NCI-H187 (cell line): ENCODE measurements around the gene LYPD6B.

ENCODE experiments used
- DNase-seq, 2 experiments: peaks; one replicate each; lab custom pipeline; 2025; lab: John Stamatoyannopoulos, UW

The LYPD6B gene

DNA sequence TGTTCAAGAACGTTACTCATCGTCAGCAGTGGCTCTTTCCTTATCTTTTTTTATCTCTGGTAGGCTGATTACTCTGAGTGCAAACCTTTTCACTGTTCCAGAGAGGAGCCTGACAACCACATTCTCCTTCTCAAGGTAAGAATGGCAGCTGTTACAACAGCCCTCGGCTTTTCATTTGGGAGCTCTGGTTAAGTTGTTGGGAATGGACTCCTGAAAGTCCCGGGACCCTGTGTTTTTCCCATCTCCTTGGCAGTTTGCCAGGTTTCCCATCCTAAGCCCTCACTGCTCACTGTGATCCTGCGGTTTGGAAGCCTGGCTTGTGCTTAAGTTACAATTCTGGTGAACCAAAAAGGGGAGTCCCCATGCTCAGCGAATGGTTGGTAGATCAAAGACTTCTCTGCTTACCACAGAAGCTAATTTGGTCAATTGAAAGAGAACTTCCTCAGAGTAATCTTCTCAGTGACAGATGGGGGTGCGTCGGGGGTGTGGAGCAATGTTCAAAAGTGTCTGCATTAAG is 122.3 kb downstream of the LYPD6B start:
- no peak for DNase-seq

DNA sequence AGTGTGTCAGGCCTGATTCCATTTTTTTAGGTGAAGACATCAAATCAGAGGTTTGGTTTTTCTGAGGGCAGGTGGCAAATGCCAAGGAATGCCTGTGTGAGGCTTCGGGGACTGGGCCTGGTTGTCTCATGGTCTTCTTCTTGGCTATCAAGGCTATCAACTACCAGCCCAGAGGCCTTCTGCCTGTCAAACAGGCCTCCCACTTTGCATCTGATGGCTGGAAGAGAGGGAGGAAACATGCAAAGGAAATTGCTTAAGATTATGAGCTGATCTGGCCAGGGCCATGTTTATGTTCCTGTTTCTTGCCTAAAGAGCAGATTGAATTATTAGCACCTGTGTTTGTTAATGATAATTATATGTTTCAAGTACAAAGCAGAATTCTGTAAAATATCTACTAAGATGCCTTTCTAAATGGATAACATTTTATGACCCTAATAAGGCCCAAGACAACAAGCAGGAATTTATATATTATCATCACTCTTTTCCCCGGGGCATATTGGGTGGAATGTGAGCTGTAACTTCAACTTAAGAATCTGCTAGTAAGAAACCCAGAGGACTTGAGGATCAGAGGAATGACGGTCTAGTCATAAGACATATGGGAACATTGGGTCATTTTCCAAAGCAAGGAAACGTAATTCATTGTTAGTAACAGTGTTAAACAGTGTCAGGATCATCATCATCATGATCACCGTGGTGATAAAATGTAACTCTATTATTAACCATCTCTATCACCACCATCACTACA is 123.2 kb downstream of the LYPD6B start:
- DNase-seq = no peak

DNA sequence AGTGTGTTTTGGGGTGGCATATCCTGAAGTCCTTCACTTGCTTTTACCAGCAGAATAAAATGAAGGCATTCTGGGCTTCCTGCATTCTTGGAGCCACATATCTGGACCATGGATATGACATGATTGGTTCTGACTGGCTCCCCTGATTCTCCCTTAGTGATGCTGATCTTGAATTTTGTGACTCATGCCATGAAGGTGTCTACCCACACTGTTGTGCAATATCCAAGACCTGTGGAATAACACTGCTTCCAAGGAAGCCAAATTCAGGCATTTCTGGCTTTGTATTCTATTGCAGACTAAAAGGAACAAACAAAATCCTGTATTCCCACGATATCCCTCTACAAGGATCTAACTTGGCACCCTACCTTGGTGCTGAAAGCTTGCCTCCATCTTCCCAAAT is 125.8 kb downstream of the LYPD6B start:
- no peak for DNase-seq

DNA sequence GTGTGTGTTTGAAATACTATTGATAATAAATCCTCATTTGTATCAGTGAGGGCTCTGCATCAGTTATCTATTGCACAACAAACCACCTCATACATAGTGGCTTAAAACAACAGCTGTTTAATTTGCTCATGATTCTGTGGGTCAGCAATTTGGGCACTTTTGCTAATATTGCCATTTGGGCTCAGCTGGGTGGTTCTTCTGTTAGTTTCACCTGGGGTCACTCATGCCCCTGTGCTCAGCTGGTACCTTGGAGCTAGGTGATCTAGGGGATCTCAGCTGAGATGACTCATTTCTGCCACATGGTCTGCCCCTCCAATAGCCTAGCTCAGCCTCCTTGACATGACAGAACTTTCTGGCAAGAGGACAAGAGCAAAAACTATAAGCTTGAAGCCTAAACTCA is 126.3 kb downstream of the LYPD6B start:
- DNase-seq = no peak

DNA sequence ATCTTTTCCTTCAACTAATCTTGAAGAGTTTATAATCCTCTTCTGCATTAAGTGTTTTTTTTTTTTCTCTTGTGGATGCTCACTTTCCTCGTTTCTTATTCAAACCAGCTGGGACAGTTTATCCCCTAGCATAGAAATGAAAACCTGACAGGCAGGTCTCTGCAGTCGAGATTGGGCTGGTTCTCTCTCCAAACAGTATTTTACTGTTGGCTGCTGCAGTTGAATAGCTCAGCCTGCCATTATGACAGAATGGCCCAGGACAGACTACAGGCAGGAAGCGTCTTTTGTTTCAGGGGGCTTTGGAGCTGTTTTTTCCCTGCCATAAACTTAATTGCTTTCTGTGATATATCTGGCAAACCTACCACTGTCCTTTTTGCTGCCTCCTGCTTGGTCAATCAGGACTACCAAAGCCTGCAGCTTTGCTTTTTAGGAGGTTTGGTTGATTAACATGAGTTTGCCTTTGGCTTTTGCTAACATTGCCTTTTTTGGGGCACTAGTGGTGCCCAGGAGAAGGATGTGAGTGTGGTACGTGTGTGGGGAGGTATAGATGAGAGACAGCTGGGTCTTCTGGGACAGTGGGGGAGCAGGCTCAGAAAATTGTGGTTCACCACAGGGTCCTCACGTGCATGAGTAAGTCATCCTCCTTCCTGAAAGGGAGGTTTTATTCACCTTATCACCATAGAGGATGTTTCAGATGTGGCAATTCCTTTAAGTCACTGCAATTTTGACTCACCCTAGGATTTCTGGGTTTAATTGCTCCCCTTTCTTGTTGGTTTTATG is 128.7 kb downstream of the LYPD6B start:
- DNase-seq = no peak

DNA sequence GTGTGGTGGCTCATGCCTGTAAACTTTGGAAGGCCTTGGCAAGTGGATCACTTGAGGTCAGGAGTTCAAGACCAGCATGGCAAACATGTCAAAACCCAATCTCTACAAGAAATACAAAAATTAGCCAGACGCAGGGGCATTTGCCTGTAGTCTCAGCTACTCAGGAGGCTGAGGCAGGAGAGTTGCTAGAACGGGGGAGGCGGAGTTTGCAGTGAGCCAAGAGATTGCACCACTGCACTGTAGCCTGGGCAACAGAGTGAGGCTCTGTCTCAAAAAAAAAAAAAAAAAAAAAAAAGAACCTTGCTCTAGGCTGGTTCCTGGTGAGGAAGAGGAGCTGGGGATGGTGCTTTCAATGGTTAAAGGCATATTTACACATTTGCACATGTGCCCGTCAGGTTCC is 129.4 kb downstream of the LYPD6B start:
- DNase-seq = no peak

DNA sequence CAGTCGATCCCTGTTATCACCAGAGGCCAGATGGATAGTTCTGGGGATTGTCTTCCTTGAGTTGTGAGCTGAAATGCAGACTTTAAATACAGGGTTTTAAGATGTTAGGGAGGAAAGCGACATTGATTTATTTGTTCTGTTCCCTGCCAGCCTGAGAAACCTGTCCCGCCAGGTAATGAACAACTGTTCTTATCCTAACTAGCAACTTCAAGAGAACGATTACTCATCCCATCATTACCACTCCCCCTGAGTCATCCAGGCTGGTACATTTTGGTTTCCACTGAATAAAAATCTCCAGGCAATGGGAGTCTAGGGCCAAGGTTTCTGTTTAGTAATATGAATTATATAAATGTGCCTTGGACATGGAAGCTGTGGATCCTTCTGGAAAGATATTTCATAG is 131.2 kb downstream of the LYPD6B start:
- DNase-seq = no peak

DNA sequence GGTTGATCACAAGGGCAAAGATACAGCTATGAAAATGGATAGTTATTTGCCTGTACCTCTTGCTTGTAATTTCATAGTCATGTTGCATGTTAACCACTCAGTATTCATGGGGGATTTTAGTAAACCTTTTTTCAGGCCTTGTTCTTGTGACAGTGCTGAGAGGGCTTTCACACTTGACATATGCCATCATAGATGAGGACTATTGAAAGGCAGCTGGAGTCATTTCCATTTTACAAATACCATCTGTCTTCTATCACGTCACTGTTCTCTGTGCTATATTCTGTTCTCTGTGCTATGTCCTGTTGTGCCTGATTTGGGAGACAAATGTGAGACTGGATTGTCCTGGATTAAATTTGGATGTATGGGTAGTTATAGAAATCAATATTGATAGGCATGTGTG is 131.7 kb downstream of the LYPD6B start:
- no peak for DNase-seq

DNA sequence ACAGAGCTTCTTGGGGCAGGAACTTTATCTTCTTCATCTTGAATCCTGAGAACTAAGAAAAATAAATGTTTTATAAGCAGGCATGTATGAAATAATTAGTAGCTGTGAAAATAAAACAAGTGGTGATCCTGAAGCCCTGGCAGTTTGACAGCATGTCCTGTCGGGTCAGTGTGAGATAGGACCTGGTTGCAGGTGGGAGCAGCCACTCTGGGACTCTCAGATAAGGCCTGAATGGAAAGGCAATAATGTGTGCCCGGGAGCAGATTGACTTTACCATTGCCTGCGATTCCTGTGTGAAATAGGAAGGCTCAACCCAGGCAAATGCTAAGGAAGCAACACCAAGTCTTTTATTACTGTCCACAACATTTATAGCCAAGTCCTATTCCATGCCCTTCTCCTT is 132.4 kb downstream of the LYPD6B start:
- DNase-seq = no peak

DNA sequence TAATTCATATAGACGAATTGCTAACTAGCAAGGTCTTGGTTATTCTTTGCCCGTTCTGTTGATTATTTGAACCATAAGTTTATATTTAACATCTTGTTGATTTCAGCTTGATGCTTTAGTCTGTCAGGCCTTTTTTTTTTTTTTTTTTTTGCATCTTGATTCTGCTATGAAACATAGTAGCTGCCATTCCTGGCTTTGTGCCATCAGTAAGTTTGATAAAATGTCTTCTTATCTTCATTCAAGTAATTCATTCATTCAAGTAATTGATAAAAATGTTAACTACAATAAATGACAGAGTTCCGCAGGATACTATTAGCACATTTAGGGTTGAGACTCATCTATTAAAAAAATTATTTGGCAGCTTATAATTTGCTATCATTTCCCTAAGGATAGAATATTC is 134.7 kb downstream of the LYPD6B start:
- DNase-seq = no peak

DNA sequence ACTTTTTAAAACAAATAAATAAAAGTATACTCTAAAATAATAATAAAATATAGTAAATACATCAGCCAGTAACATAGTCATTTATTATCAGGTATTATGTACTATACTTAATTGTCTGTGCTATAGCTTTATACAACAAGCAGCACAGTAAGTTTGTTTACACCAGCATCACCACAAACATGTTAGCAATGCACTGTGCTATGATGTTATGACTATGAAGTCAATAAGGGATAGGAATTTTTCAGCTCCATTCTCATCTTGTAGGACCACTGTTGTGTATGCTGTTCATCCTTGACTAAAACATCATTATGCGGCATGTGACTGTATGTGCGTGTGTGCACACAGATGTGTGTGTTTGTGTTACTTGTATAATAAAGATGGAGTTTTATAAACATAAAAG is 137.5 kb downstream of the LYPD6B start:
- DNase-seq = no peak

DNA sequence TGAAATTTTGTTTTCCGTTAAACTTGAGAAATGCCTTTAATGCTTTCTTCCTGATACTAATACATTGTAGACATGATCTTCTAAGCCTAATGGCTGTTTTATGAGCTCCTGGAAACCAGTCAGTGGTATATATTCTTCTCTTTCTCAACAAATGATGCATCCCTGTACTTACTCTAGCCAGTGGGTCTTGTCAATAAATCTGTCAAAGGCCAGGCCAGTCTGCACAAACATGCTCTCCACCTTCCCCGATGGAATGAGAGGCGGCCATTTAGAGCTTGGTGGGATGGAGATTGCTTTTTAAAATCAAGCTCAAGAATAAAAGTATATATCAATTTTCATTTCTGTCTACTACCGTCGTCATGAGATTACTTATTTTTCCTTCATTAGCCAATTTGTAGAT is 140.1 kb downstream of the LYPD6B start:
- DNase-seq = no peak

DNA sequence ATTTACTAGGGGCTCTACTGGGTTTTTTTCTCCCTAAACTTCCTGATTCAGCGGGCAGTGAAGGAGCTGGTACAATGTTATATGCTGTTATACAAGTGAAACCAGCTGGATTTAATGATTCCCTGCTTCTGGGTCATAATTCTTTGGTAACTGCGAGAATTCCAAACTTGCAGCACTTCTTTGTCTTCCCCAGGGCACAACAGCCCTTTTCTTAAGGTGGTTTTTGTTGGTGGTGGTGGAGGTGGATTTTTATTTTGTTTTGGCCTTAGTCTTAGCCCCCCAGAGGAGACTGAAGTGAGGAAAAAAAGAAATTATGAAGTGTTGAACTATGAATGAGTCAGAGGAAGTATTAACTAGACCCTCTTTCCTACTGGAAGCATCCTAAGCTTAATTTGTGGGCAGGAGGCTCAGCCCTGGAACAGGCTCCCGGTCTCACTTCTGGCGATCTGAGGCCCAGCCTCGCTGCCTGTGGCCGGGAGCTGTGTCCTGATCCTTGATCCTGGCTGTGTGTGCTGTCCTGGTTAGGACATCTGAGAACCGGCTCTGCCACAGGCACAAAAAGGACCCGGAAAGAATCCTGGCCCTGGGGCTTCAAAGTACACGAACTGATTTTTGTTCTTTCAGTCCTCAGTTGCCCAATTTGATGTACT is 141.9 kb downstream of the LYPD6B start:
- DNase-seq = no peak

DNA sequence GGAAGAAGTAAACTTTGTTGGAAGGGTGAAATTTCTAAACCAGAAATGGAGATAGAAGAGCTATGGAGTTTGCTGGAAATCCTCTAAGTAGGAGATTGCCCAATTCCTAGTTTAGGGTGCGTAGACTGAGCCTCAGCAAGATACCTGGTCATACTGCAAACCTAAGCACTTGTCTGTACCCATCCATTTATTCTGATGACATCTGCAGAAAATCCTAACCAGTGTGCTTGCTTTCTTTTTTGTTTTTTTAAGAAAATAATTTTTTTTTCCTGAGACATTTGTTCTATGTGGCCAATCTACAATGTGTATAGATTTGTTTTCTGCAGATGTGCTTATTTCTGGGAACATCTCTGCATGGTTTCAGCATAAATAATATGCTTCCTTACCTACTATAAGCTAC is 144.7 kb downstream of the LYPD6B start:
- no peak for DNase-seq

DNA sequence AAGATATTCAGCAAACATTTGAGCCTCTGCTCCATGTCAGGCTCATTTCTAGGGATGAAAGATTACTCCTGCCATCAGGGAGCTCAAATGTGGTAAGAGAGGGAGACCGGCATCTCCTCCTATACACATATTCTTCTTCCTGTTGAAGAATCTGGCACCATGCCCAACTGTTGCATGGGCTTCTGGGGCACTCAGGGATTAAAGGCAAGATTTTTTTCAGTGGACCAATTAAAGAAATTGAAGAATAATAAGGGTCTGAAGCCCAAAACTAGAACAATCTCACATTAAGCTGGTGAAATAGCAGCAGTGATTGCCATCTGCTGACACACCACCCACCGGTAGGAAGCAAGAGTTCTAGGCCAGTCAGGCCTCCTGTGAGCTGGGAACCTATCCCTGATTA is 146.5 kb downstream of the LYPD6B start:
- no peak for DNase-seq

DNA sequence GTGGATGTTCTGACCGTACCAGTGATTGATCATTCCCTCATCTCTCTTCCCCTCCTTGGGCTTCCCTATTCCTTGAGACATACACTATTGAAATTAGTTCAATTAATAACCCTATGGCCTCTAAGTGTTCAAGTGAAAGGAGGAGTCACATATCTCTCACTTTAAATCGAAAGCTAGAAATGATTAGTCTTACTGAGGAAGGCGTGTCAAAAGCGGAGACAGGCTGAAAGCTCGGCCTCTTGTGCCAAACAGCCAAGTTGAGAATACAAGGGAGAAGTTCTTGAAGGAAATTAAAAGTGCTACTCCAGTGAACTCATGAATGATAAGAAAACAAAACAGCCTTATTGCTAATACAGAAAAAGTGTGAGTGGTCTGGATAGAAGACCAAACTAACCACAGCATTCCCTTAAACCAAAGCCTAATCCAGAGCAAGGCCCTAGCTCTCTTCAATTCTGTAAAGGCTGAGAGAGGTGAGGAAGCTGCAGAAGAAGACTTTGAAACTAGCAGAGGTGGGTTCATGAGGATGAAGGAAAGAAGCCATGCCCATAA is 147.5 kb downstream of the LYPD6B start:
- no peak for DNase-seq

DNA sequence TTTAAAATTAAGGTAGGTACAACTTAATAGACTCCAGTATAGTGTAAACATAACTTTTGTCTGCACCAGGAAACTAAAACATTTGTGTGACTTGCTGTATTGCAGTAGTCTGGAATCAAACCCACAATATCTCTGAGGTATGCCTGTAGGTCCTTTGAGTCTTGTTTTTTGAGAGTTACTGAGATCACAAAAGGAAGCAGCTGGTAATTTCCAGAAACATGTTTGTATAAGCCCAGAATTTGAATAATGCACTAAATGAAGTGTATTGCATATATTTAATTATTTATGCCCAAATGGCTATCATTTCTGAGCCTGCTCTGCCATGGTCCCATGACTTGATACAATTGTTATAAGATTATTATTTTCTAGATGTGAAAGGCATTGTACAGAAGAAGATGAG is 148.6 kb downstream of the LYPD6B start:
- no peak for DNase-seq

DNA sequence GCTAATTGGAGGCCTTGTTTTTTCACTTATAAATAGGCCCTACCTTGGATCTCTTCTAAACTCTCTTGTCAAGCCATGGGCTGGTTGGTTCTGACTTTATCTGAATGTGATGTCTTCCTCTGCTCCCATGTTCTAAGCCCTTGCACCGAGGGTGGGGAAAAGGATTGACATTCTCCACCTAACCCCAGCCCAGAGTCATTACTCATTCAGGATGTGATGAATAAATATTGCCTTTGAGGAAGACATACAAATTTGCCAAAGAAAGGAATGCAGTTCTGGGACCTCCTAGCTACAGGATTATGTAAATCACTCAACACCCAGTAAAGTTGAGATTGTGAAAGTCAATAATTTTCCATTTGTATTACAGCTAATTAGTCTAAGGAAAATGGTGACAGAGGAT is 149.8 kb downstream of the LYPD6B start:
- no peak for DNase-seq

DNA sequence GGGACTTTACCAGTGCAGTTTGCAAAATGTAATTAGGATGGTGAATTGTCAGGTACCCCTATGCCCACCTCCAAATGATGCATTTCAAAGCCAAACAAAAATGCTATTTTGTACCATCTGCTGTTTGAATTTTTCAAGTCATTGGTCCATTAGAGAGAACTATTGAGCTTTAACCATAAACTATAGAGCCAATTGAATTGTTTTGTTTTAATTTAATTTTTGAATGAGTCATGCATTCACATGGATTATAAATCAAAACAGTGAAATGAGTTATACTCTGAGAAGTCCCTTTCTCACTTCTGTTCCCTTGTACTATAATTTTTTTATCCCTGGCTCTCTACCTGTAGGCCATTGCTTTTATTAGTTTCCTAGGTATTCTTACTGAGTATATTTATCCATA is 151.3 kb downstream of the LYPD6B start:
- no peak for DNase-seq

DNA sequence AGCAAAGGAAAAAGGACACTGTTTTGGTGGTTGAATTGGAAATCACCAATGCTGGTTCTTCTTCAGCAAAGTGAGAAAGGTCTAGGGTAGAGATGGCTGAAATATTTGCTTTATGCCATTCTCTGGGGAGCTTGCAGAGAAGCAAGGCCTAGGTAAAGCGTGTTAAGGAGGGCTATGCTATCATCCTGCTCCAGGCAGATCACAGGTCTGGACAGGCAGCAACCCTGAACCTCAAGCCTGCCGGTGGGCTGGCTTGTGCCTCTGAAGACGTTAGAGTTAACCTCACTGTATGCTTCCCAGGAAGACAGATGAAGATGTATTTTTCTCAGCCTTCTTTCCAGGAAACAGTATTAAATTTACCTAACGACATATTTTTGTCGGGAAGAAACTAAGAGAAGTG is 153.4 kb downstream of the LYPD6B start:
- DNase-seq = no peak

DNA sequence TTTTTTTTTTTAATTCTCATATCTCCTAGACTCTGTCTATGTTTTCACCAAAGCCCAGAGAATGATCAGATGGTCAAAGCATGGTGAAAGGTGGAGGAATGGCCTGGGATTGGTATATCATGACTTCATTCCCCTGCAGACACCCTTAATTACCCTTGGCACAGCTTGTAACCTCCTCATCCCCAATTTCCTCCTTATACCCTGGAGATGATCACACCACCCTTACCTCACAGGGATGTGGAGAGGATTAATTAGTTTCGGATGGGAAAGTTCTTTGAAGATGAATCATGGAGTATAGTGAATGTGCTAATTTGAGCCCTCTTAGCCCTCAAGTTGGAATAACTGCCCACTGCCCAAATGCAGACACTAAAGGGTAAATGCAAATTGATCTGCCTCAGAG is 153.9 kb downstream of the LYPD6B start:
- DNase-seq = no peak

DNA sequence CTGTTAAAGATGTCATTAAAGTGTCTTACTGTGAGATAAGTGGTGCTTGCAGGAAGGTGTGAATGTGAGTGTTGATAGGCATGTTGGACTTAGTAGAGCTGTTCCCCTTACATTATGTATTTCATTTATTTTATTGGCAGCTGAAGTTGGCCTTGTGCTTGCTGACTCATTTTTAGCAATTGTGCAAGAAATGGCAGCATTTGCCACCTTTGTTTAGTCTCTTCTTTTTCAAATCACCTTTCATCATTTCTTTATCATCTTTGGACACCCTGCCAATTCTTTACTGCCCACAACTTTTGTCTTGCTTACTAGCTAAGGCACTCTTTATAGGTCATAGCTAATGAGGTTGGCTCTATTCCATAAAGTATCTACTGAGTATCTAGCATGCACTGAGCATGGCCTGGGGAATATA is 161.6 kb downstream of the LYPD6B start:
- DNase-seq = no peak

DNA sequence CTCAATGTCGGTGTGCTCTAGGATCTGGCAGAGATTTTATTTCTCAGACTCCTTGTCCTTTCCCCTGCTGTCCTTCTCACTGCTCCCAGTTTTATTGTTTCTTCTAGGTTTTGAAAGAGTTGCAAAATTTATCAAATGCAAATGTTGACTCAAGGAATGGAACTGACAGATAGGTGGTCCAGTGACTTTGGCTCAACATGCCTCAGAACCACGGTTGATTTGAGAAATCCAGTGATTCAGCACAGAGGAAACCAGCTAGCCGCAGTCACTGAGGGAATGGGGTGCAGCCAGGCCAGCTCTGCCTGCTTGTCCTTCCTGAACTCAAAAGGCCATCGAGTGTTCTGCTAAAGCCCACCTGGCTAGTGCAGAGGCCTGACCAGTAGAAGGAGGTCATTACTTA is 166.2 kb downstream of the LYPD6B start:
- DNase-seq = no peak
